GM21447 (cell line): ENCODE results near the gene CNTNAP2.

Experiments
- ATAC-seq: cut with Tn5 transposase; IDR thresholded peaks from one replicate; pipeline ENCODE4 v1.9.1; 2021; ENCODE audit not compliant: unreplicated experiment

The CNTNAP2 gene

GRCh38 chr7:146740039-146740438, 623.4 kb downstream of the CNTNAP2 start:
- no peak for ATAC-seq

GRCh38 chr7:146741911-146742310, 625.3 kb downstream of the CNTNAP2 start:
- no peak for ATAC-seq

- ATAC-seq = no peak
These were observed 637.8 kb downstream of the CNTNAP2 start for GRCh38 chr7:146754385-146754784.

- no peak for ATAC-seq
These were observed 639.0 kb downstream of the CNTNAP2 start for GRCh38 chr7:146755585-146755984.

- no peak for ATAC-seq
These were observed 647.9 kb downstream of the CNTNAP2 start for GRCh38 chr7:146764458-146764857.

GRCh38 chr7:146768957-146769356, 652.4 kb downstream of the CNTNAP2 start:
- ATAC-seq = no peak

- ATAC-seq = no peak
These were observed 656.0 kb downstream of the CNTNAP2 start for GRCh38 chr7:146772601-146773000.

GRCh38 chr7:146773506-146773905, 656.9 kb downstream of the CNTNAP2 start:
- no peak for ATAC-seq

GRCh38 chr7:146781352-146782116, 664.9 kb downstream of the CNTNAP2 start:
- ATAC-seq = no peak

- ATAC-seq = no peak
These were observed 670.7 kb downstream of the CNTNAP2 start for GRCh38 chr7:146787266-146787665.

- no peak for ATAC-seq
These were observed 671.4 kb downstream of the CNTNAP2 start for GRCh38 chr7:146788008-146788407.

GRCh38 chr7:146791344-146792285, 675.0 kb downstream of the CNTNAP2 start:
- no peak for ATAC-seq

- no peak for ATAC-seq
These were observed 688.0 kb downstream of the CNTNAP2 start for GRCh38 chr7:146804620-146805019.

GRCh38 chr7:146805082-146805481, 688.5 kb downstream of the CNTNAP2 start:
- ATAC-seq = no peak

GRCh38 chr7:146826329-146826728, 709.7 kb downstream of the CNTNAP2 start:
- ATAC-seq = no peak

GRCh38 chr7:146830686-146831085, 714.1 kb downstream of the CNTNAP2 start:
- no peak for ATAC-seq

GRCh38 chr7:146831875-146832274, 715.3 kb downstream of the CNTNAP2 start:
- no peak for ATAC-seq

GRCh38 chr7:146844405-146844804, 727.8 kb downstream of the CNTNAP2 start:
- ATAC-seq = no peak

- no peak for ATAC-seq
These were observed 742.1 kb downstream of the CNTNAP2 start for GRCh38 chr7:146858690-146859089.

GRCh38 chr7:146861701-146862100, 745.1 kb downstream of the CNTNAP2 start:
- ATAC-seq = no peak

GRCh38 chr7:146862415-146862814, 745.8 kb downstream of the CNTNAP2 start:
- ATAC-seq = no peak

- no peak for ATAC-seq
These were observed 748.0 kb downstream of the CNTNAP2 start for GRCh38 chr7:146864644-146865043.
